ENCODE measurements around the gene CASZ1. TPM values are rescaled to one million over a fixed set of nuclear protein-coding genes. Genes with fewer than 3 reads are reported as not detected.

Gene CASZ1
- total RNA-seq, 1 experiment from 2014 or later: 3.9 TPM

GRCh38 chr1:10820422-10820821, 24.0 kb upstream of the CASZ1 start:
- no CpG with 5 or more reads among the region's 7 CpGs for WGBS (ENCODE audit: extremely low coverage, insufficient read length, low lambda C conversion rate)
- no peak overlapping the region for H3K56ac ChIP-seq (ENCODE audit: insufficient read length, low read depth, low read length)
- H3K18ac ChIP-seq (ENCODE audit: insufficient read length, low read depth, low read length): no peak overlapping the region
- H4K5ac ChIP-seq (ENCODE audit: insufficient read length, low read depth, low read length): no peak overlapping the region
- no peak overlapping the region for H2BK120ac ChIP-seq (ENCODE audit: low read depth, low read length, poor library complexity, severe bottlenecking)
- H3K4me1 Mint-ChIP-seq: peaks cover 20 to 51% of the 10 kb centered on the region in 2 experiments
- no peaks in the 10 kb centered on the region for H3K9me3 ChIP-seq (ENCODE audit: control insufficient read depth, low read depth, low read length)
- no peak overlapping the region for H2BK20ac ChIP-seq (ENCODE audit: low read depth, low read length, poor library complexity, severe bottlenecking)
- H3K27ac ChIP-seq (ENCODE audit: insufficient read length, low read depth, low read length): no peak overlapping the region
- H3T11ph ChIP-seq (ENCODE audit: low read length): no peak overlapping the region
- no peak overlapping the region for H3K14ac ChIP-seq (ENCODE audit: insufficient read depth, low read length)
- no peaks in the 10 kb centered on the region for H3K79me1 ChIP-seq (ENCODE audit: insufficient read depth, low read depth, low read length, poor library complexity, severe bottlenecking)
- H3K23me2 ChIP-seq (ENCODE audit: insufficient read length, low read depth, low read length, poor library complexity, severe bottlenecking): no peaks in the 10 kb centered on the region
- H3K4me2 ChIP-seq (ENCODE audit: insufficient read depth, insufficient read length, low read length): no peak overlapping the region
- H3K36me3 Mint-ChIP-seq (ENCODE audit: insufficient read depth in 1 of 3, low read depth in 3 of 3): no peaks in the 10 kb centered on the region; a peak in 1 of 7 replicates
- no peaks in the 10 kb centered on the region for H3K79me2 ChIP-seq (ENCODE audit: insufficient read depth, low read length)
- no peak overlapping the region for H2AK5ac ChIP-seq (ENCODE audit: insufficient read length, low read length)
- no peak overlapping the region for H2BK5ac ChIP-seq (ENCODE audit: insufficient read length, low read length)
- H3K4ac ChIP-seq (ENCODE audit: low read depth, low read length): no peak overlapping the region
- H3K9me3 Mint-ChIP-seq: no peaks in the 10 kb centered on the region; a peak in 1 of 5 replicates
- no peak overlapping the region for H2AFZ ChIP-seq (ENCODE audit: low read length)
- no peaks in the 10 kb centered on the region for H4K20me1 ChIP-seq (ENCODE audit: control insufficient read depth, insufficient read depth, insufficient read length)
- no peak for TF ChIP-seq CTCF (conservative IDR thresholded peaks at IDR 0.05)
- no peak overlapping the region for H3K27ac Mint-ChIP-seq
- no peak overlapping the region for H3K9ac ChIP-seq (ENCODE audit: extremely low read depth, insufficient read length, low read length)
- peaks cover 3% of the 10 kb centered on the region; the same call in 1 of the 2 replicates for H3K4me1 ChIP-seq (ENCODE audit: insufficient read depth, low read length)
- no peak overlapping the region for H3K23ac ChIP-seq (ENCODE audit: insufficient read length, low read depth, low read length)
- H4K91ac ChIP-seq (ENCODE audit: insufficient read length, low read depth, low read length): no peak overlapping the region
- H3K27me3 Mint-ChIP-seq (ENCODE audit: low read depth): peaks cover 4% of the 10 kb centered on the region
- H4K8ac ChIP-seq (replicated peaks; ENCODE audit: insufficient read length, low read depth, low read length): no peak overlapping the region
- no peaks in the 10 kb centered on the region for H3K27me3 ChIP-seq (ENCODE audit: insufficient read depth, low read length)
- H2BK12ac ChIP-seq (ENCODE audit: insufficient read length, low read depth, low read length): no peak overlapping the region
- H3K4me3 Mint-ChIP-seq: no peak overlapping the region
- no peak overlapping the region for H2BK15ac ChIP-seq (ENCODE audit: low read depth, low read length)
- DNase-seq: no peak

Measured in H9 (cell line).